GM12872 (cell line): ENCODE data around the gene ST3GAL4.

ENCODE experiments used
- CTCF ChIP-seq: IDR thresholded peaks from 3 replicates; pipeline ENCODE4 v1.5.1; 2011; ENCODE audit warnings: low read depth, mild to moderate bottlenecking, low read length, moderate library complexity; ENCODE audit not compliant: insufficient read depth

The ST3GAL4 gene

GRCh38 chr11:126357969-126358762 lies 2.7 kb downstream of the ST3GAL4 start:
- no peak for TF ChIP-seq CTCF

DNA sequence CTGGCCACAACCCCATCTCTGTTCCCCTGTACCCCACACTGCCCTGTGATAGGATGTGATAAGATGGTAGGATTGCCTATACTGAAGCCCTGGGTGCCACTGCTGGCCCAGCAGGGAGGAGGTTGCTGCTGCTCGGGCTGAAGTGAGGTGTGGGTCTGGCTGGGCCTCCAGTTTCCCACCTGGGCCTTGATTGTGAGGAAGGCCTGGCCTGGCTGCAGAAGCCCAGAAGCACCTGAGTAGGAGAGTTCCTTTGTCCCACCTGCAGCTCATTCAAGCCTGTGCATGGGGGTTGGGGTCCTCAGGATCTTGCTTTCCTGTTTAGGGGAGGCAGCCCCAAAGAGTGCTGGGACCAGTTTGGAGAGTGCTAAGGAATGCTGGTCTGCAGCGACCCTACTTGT lies 3.3 kb downstream of the ST3GAL4 start:
- TF ChIP-seq CTCF, result no peak

DNA sequence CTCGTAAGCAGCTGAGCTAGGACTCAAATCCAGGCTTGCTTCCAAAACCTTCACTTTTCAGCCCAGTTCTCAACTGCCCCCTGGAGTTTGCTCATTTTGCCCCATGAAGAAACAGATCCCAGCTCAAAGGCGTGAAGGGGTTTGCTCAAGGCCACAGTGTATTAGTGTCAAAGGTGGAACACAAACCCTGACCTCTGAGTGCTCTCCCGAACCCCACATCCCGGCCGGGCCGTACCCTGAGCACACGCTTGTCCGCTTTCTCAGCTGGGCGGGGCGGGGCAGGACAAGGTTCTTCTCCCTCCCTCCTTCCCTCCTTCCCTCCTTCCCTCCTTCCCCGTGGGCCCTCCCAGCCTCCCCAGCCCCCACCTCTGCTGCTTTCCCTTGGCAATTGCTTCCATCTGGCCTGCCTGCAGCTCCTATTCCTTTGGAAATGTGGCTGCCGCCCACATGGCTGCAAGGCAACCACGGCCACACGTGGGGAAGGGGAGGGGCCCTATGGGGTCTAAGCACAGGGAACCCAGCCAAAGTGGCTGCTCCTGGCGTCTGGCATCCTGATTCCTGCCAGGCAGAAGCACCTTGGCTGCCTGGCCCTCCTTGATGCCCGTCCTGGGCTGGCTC lies 4.1 kb downstream of the ST3GAL4 start:
- no peak for TF ChIP-seq CTCF

DNA sequence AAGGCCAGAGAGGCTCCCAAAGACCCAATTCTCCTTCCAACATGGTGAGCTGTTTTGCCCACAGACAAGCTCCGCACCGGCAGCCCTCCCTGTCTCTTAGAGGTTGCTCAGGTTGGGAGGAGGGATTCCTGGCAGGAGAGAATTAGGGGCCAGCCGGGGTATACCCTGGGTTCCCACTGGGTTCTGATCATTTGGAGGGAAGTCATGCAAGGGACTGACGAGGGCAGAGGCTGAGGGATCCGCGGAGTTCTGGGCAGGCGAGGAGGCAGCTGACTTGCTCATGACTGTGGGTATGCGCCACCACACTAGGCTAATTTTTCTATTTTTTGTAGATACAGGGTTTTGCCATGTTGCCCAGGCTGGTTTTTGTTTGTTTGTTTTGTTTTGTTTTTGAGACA lies 4.6 kb downstream of the ST3GAL4 start:
- no peak for TF ChIP-seq CTCF

- TF ChIP-seq CTCF, result no peak
Measured at GRCh38 chr11:126361400-126361799, 5.9 kb downstream of the ST3GAL4 start.

GRCh38 chr11:126362879-126363655 lies 7.6 kb downstream of the ST3GAL4 start:
- TF ChIP-seq CTCF, result no peak

DNA sequence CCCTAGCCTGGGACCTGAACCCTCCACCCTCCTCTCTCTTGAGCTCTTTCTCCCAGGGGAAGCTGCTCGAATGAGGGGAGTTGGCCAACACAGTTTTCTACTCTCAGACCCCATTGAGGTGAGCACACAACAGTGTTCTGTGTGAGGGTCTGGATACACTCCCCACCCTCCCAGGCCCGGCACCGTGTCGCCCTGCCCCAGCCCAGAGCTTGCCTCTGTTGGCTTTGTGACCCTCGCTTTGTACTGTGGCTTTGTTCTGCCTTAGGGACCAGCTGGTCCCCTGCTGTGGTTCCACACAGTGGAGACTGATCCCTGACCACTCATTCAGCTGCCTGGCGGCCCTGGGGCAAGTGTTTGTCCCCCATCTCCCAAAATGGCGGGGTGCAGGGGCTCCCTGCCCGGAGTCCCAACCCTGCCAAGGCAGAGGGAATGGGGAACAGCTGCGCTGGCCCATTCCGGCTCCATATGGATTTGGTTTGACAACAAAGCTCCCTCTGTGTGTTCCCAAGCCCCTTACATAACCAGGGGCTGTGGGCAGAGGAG lies 8.3 kb downstream of the ST3GAL4 start:
- no peak for TF ChIP-seq CTCF
